B cell (primary cell): ENCODE measurements around the gene AFAP1L1.

Source experiments
- CTCF ChIP-seq: fragments of 200-600 bp; IDR thresholded peaks from one replicate; pipeline ENCODE4 v1.8.0; 2022; ENCODE audit warnings: antibody characterized with exemption, mild to moderate bottlenecking
- EZH2 ChIP-seq: IDR thresholded peaks from 2 replicates; pipeline ENCODE4 v1.6.1; 2012; ENCODE audit warnings: borderline replicate concordance, low read depth, mild to moderate bottlenecking, moderate library complexity, low read length; ENCODE audit not compliant: insufficient read depth, poor library complexity, severe bottlenecking

DNA sequence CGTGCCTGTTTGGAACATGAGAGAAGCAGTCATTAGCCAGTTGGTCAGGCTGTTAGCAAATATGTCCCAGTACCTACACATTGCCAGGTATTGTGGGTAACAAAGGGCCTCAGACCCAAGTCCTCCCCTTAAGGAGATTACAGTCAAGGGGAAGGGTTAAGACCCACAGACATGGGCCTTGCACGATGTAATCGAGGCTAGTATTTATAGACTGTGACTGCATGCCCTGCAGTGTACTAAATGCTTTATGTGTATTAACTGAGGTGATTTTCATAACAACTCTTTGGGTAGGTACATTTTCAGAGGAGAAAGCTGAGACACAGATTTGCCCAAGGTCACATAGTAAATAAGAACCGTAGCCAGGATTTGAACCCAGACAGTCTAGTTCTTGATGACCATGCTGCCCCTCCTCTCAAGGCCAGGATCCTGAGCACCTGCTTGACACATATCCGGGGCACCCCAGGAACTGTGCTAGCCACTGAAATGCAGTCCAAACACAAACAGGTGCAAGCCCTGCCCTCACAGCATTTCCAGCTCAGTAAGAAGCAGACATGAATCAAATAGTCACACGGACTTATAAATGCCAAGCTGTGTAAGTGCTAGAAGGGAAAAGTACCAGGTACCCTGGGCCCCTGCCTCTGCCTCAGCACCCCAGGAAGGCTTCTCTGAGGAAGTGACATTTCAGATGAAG is 41.6 kb downstream of the AFAP1L1 start:
- no peak for TF ChIP-seq CTCF
- TF ChIP-seq EZH2: no peak
